DND-41 (cell line): ENCODE results near the gene FIG4.
"Not testable (repeated sequence)": the region's sequence is repeated elsewhere in the genome, so short reads cannot be mapped to it uniquely, and the experiment has no call there.

Source experiments
- ATAC-seq: fragments of 200-7000 bp; cut with Tn5 transposase; 3 replicates; pipeline ENCODE4 v1.9.1; 2021; ENCODE audit warnings: low read depth; ENCODE audit not compliant: insufficient read depth
- DNase-seq: peaks from one replicate; pipeline ENCODE4 v3.0.0-alpha.2; 2020
- H2AFZ ChIP-seq: 2 replicates; pipeline ENCODE4 v1.6.0; 2012; ENCODE audit warnings: low read depth, low read length
- H3K27ac ChIP-seq: 2 replicates; pipeline ENCODE4 v1.5.1; 2012; ENCODE audit warnings: low read length, inconsistent platforms
- H3K27me3 ChIP-seq: fragments of 200-600 bp; sonication (generic); 2 replicates; pipeline ENCODE4 v1.6.0; 2012; ENCODE audit warnings: low read length, mild to moderate bottlenecking, inconsistent platforms; ENCODE audit not compliant: insufficient read depth, poor library complexity
- H3K36me3 ChIP-seq: 2 replicates; pipeline ENCODE4 v1.5.1; 2012; ENCODE audit warnings: low read length, inconsistent platforms; ENCODE audit not compliant: insufficient read depth
- H3K4me1 ChIP-seq: 2 replicates; pipeline ENCODE4 v1.5.1; 2012; ENCODE audit warnings: mild to moderate bottlenecking, low read length; ENCODE audit not compliant: insufficient read depth
- H3K4me2 ChIP-seq: 2 replicates; pipeline ENCODE4 v1.6.0; 2012; ENCODE audit warnings: mild to moderate bottlenecking, moderate library complexity, low read length, inconsistent platforms; ENCODE audit not compliant: insufficient read depth
- H3K4me3 ChIP-seq, 2 experiments: fragments of 200-600 bp in 1 of 2; shearing (Covaris generic) in 1 of 2; 2 replicates each; pipeline ENCODE4 v1.5.1; 2012 to 2016; ENCODE audit warnings: inconsistent platforms in 2 of 2, low read length in 2 of 2, mild to moderate bottlenecking in 2 of 2, low read depth in 1 of 2, moderate library complexity in 1 of 2
- H3K79me2 ChIP-seq: 2 replicates; pipeline ENCODE4 v1.6.0; 2012; ENCODE audit warnings: low read length, inconsistent platforms; ENCODE audit not compliant: insufficient read depth
- H3K9ac ChIP-seq: 2 replicates; pipeline ENCODE4 v1.6.0; 2012; ENCODE audit warnings: low read depth, mild to moderate bottlenecking, inconsistent platforms, low read length, moderate library complexity
- H3K9me3 ChIP-seq: 2 replicates; pipeline ENCODE4 v1.5.1; 2012; ENCODE audit warnings: low read length, moderate library complexity, mild to moderate bottlenecking, inconsistent platforms; ENCODE audit not compliant: insufficient read depth, severe bottlenecking
- H4K20me1 ChIP-seq: 2 replicates; pipeline ENCODE4 v1.6.0; 2012; ENCODE audit warnings: low read length; ENCODE audit not compliant: insufficient read depth
- CTCF ChIP-seq: IDR thresholded peaks from 2 replicates; pipeline ENCODE4 v1.5.1; 2012; ENCODE audit warnings: borderline replicate concordance, low read length, moderate library complexity, mild to moderate bottlenecking; ENCODE audit not compliant: poor library complexity, severe bottlenecking; ENCODE audit errors: extremely low read depth
- EZH2 ChIP-seq: IDR thresholded peaks from 3 replicates; pipeline ENCODE4 v1.6.1; 2012; ENCODE audit warnings: borderline replicate concordance, low read depth, mild to moderate bottlenecking, moderate library complexity, low read length, inconsistent platforms; ENCODE audit not compliant: severe bottlenecking

Gene FIG4

GRCh38 chr6:109739686-109740085 lies 48.6 kb downstream of the FIG4 start:
- no peaks in the 10 kb centered on the region for H3K9me3 ChIP-seq
- no peak overlapping the region for H3K9ac ChIP-seq
- H3K27me3 ChIP-seq, result no peaks in the 10 kb centered on the region
- H2AFZ ChIP-seq, result no peak overlapping the region
- no peak overlapping the region for H3K4me2 ChIP-seq
- no peak for ATAC-seq
- H3K4me3 ChIP-seq, result no peak overlapping the region
- no peaks in the 10 kb centered on the region for H4K20me1 ChIP-seq
- no peaks in the 10 kb centered on the region for H3K4me1 ChIP-seq
- peaks cover 6% of the 10 kb centered on the region; the same call in 1 of the 2 replicates for H3K36me3 ChIP-seq
- TF ChIP-seq CTCF, result no peak
- TF ChIP-seq EZH2, result no peak
- H3K27ac ChIP-seq, result no peak overlapping the region
- H3K79me2 ChIP-seq, result no peaks in the 10 kb centered on the region
- DNase-seq, result no peak

- Histone ChIP-seq H3K4me2 (no peak overlapping the region), H3K36me3 (peaks cover 4% of the 10 kb centered on the region; the same call in 1 of the 2 replicates), H3K27ac (no peak overlapping the region), H3K9me3 (no peaks in the 10 kb centered on the region), H3K4me1 (no peaks in the 10 kb centered on the region), H3K27me3 (no peaks in the 10 kb centered on the region), H2AFZ (no peak overlapping the region), H4K20me1 (no peaks in the 10 kb centered on the region), H3K4me3 (no peak overlapping the region), H3K9ac (no peak overlapping the region), H3K79me2 (no peaks in the 10 kb centered on the region)
- TF ChIP-seq EZH2 (no peak), CTCF (no peak)
- ATAC-seq (no peak), DNase-seq (no peak)
Measured at GRCh38 chr6:109740787-109741186, 49.7 kb downstream of the FIG4 start.

- Histone ChIP-seq H3K4me3 (no peak overlapping the region), H3K4me1 (no peaks in the 10 kb centered on the region), H2AFZ (no peak overlapping the region), H4K20me1 (no peaks in the 10 kb centered on the region), H3K9me3 (no peaks in the 10 kb centered on the region), H3K79me2 (no peaks in the 10 kb centered on the region), H3K36me3 (no peaks in the 10 kb centered on the region), H3K9ac (no peak overlapping the region), H3K27ac (no peak overlapping the region), H3K27me3 (no peaks in the 10 kb centered on the region), H3K4me2 (no peak overlapping the region)
- ATAC-seq (no peak), DNase-seq (no peak)
- no peak for TF ChIP-seq CTCF
- TF ChIP-seq EZH2, result no peak
Measured at GRCh38 chr6:109743739-109744138, 52.6 kb downstream of the FIG4 start.

- not testable (repeated sequence) for ATAC-seq, H3K27me3 ChIP-seq, H3K4me3 ChIP-seq, DNase-seq, H2AFZ ChIP-seq, H3K9me3 ChIP-seq, H3K36me3 ChIP-seq, H3K4me1 ChIP-seq, H3K79me2 ChIP-seq, H3K9ac ChIP-seq, H3K4me2 ChIP-seq, H3K27ac ChIP-seq, H4K20me1 ChIP-seq
Measured at GRCh38 chr6:109744779-109745178, 53.7 kb downstream of the FIG4 start.
